ENCODE results near the gene ALKBH2.

ALKBH2 gene

DNA sequence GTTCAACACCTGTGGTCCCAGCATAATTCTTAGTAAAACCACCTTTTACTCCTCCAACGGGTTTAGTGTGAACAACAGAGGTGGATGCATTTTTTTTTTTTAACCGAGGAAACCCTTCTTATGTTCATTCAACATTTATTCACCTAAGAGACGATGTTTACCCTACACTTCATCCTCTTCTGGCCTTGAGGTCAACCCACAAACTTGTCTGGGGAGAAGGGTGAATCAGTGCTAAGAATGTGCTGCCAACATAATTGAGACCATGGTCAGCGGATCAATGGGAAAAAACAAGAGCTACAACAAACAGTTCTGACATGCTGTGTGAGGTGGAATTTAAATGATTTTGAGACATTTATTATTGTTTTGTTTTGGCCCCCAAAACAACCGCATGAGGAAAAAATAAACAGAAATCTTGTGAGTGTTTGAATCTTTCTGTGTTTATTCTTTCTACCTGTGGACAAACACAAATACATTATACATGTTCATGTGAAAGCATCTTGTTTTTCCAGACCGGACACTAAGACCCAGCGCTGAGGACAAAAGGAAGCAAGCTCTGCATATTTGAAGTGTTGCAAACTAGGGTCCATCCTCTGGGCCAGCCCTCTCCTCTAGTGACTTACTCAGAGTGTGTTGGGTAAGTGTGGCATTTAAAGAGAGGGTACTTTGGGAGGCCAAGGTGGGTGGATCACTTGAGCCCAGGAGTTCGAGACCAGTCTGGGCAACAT lies 46.0 kb downstream of the ALKBH2 start:
- H3K9me3 ChIP-seq (ENCODE audit: control insufficient read depth, low read length): no peaks in the 10 kb centered on the region
- no peaks in the 10 kb centered on the region for H3K36me3 ChIP-seq (ENCODE audit: control insufficient read depth, insufficient read depth, low read length, severe bottlenecking)
- no peak overlapping the region for H3K9ac ChIP-seq (ENCODE audit: low read length)
- H3K4me3 ChIP-seq (ENCODE audit: low read length): no peak overlapping the region
- H3K4me1 ChIP-seq (ENCODE audit: control insufficient read depth, insufficient read depth, low read length): peaks cover 18% of the 10 kb centered on the region
- H3K27me3 ChIP-seq (replicated peaks; ENCODE audit: control insufficient read depth, insufficient read depth, low read length): peaks cover 10% of the 10 kb centered on the region
- no peak for DNase-seq (ENCODE audit: low read depth)

- H3K27me3 ChIP-seq (replicated peaks; ENCODE audit: control insufficient read depth, insufficient read depth, low read length): peaks cover 10% of the 10 kb centered on the region
- DNase-seq (ENCODE audit: low read depth): no peak
- H3K9me3 ChIP-seq (ENCODE audit: control insufficient read depth, low read length): peaks cover 10% of the 10 kb centered on the region
- no peaks in the 10 kb centered on the region for H3K36me3 ChIP-seq (ENCODE audit: control insufficient read depth, insufficient read depth, low read length, severe bottlenecking)
- H3K4me3 ChIP-seq (ENCODE audit: low read length): no peak overlapping the region
- H3K4me1 ChIP-seq (ENCODE audit: control insufficient read depth, insufficient read depth, low read length): peaks cover 11% of the 10 kb centered on the region
- H3K9ac ChIP-seq (ENCODE audit: low read length): no peak overlapping the region
These were observed 49.0 kb downstream of the ALKBH2 start for GRCh38 chr12:109044241-109044640.

Measured in adipocyte (in vitro differentiated cells).